HG03025 (cell line): ENCODE data around the gene ATP8B2.
"Not testable (repeated sequence)": the region's sequence is repeated elsewhere in the genome, so short reads cannot be mapped to it uniquely, and the experiment has no call there.

Source experiments
- ATAC-seq: cut with Tn5 transposase; IDR thresholded peaks from one replicate; pipeline ENCODE4 v1.9.1; 2021; ENCODE audit warnings: mild to moderate bottlenecking, moderate library complexity; ENCODE audit not compliant: unreplicated experiment, low FRiP score

Gene ATP8B2, protein sequence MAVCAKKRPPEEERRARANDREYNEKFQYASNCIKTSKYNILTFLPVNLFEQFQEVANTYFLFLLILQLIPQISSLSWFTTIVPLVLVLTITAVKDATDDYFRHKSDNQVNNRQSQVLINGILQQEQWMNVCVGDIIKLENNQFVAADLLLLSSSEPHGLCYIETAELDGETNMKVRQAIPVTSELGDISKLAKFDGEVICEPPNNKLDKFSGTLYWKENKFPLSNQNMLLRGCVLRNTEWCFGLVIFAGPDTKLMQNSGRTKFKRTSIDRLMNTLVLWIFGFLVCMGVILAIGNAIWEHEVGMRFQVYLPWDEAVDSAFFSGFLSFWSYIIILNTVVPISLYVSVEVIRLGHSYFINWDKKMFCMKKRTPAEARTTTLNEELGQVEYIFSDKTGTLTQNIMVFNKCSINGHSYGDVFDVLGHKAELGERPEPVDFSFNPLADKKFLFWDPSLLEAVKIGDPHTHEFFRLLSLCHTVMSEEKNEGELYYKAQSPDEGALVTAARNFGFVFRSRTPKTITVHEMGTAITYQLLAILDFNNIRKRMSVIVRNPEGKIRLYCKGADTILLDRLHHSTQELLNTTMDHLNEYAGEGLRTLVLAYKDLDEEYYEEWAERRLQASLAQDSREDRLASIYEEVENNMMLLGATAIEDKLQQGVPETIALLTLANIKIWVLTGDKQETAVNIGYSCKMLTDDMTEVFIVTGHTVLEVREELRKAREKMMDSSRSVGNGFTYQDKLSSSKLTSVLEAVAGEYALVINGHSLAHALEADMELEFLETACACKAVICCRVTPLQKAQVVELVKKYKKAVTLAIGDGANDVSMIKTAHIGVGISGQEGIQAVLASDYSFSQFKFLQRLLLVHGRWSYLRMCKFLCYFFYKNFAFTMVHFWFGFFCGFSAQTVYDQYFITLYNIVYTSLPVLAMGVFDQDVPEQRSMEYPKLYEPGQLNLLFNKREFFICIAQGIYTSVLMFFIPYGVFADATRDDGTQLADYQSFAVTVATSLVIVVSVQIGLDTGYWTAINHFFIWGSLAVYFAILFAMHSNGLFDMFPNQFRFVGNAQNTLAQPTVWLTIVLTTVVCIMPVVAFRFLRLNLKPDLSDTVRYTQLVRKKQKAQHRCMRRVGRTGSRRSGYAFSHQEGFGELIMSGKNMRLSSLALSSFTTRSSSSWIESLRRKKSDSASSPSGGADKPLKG

DNA sequence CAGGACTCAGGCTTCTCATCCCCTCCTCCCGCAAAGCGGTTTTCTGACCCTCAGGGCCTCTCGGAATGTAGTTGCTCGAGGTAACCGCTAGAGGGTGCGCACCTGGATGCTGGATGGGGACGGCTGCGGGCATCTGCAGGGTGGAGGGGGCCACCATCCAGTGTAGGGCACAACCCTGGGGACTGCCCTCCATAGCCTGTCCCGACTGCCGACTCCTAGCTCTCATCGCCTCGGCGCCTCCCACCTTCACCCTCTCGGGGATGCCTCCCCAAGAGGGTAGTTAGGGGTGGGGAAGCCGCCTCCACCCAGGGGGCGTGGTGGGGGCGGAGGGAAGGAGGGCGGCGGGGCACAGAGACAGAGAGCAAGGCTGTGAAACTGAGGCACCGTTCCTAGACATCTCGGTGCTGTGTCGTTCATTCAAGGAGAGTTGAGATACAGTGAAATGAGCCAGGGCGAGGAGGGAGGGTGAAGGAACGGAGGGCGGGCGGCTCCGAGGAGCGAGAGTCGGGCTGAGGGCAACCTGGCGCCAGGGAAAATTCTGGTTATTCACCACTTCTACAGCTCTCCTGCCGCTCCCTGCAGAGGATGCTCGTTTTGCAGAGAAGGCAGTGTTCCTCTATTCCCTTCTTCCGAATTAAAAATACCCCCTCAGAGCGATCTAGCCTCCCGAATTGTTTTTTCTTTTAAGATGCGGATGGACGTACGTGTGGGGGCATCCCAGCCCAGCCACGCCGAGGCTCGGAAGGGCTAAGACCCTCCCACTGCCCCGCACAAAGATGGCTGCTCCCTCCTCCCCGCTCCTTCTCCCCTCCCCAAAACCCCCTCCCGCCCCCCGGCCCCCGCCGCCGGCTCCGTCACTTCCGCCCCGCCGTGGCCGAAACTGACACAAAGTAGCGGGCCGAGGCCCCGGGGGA, at the start of gene ATP8B2:
Gene ATP8B2, plus strand, starts transcription at position 857 of the 914 bp plus-strand sequence. CDS start 2,617 bp downstream, outside the sequence.
- no peak for ATAC-seq

DNA sequence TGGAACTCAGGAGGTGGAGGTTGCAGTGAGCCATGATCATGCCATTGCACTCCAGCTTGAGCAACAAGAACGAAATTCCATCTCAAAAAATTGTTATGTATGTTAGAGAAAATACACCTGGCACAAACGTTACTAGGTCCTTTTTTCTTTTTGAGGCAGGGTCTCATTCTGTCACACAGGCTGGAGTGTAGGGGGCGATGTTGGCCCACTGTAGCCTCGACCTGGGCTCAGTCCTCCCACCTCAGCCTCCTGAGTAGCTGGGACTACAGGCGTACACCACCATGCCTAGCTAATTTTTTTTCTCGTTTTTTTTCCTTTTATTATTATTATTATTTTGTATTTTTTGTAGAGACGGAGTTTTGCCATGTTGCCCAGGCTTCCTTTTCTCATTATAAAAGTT, 48.5 kb upstream of the ATP8B2 start:
- no peak for ATAC-seq

GRCh38 chr1:154287591-154287990, 37.7 kb upstream of the ATP8B2 start:
- not testable (repeated sequence) for ATAC-seq

DNA sequence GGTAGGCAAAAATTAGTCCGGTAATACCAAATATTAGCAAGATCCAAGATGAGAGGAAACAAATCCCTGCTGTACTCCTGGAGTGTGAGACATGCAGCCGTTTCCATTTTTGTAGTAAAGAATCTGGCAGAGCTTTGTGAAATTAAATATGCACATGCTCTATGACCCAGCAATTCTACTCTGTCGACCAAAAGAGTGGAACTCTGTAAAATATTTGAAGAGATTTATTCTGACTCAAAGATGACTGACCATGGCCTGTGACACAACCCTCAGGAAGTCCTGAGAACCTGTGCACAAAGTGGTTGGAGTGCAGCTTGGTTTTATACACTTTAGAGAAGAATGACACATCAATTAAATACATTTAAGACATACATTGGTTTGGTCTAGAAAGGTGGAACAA, 36.7 kb upstream of the ATP8B2 start:
- no peak for ATAC-seq

- no peak for ATAC-seq
Measured at GRCh38 chr1:154290921-154291320, 34.4 kb upstream of the ATP8B2 start.

DNA sequence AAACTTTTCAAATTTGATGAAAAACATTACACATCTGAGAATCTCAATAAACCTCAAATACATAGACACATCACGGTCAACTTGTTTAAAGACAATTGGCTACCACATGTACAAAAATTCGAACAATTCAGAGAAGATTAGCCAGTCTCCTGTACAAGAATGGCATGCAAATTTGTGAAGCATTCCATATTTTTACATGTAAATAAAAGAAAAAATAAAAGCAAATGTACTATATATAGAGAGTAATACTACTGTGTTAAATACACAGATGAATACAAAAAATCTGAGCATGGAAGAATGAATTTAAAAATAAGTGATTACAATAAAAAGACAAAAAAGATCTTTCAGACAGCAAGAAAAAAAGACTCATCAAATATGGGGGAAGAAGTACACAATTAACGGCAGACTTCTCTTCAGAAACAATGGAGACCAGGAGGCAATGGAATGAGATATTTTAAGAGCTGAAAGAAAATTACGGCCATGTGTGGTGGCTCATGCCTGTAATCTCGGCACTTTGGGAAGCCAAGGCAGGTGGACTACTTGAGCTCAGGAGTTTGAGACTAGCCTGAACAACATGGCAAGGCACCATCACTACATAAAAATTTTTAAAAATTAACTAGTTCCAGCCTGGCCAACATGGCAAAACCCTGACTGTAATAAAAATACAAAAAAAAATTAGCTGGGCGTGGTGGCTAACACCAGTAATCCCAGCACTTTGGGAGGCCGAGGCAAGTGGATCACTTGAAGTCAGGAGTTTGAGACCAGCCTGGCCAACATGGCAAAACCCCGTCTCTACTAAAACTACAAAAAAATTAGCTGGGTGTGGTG, 29.7 kb upstream of the ATP8B2 start:
- no peak for ATAC-seq

GRCh38 chr1:154301582-154301981, 23.7 kb upstream of the ATP8B2 start:
- ATAC-seq, result no peak

DNA sequence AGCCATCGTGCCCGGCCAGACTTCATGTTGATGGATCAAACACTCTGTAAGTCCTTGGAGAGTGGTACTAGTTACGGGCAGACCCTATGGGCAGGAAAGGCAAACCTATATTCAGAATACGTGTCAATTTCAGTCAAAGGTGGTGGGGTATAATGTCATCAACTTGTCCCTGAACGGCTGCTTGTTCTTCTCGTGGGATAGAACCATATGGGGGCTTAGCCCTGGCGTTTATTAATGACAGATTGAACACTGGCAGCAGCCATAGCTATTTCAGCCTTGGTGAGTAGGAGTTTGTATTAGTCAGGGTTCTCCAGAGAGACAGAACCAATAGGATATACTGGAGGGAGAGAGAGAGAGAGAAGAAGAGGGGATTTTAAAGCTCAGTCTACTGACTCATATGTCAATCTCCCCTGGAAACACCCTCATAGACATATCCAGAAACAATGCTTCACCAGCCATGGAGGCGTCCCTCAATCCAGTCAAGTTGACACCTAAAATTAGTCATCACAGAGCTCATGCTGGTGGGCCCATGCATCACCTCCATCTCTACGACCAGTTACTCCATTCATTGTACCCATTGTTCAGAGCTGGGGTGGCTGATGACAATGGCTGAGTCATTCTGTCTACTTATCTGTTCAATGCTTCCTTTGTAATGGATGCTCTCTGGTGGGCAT, 20.5 kb upstream of the ATP8B2 start:
- no peak for ATAC-seq

- no peak for ATAC-seq
Measured at GRCh38 chr1:154306151-154306550, 19.2 kb upstream of the ATP8B2 start.

DNA sequence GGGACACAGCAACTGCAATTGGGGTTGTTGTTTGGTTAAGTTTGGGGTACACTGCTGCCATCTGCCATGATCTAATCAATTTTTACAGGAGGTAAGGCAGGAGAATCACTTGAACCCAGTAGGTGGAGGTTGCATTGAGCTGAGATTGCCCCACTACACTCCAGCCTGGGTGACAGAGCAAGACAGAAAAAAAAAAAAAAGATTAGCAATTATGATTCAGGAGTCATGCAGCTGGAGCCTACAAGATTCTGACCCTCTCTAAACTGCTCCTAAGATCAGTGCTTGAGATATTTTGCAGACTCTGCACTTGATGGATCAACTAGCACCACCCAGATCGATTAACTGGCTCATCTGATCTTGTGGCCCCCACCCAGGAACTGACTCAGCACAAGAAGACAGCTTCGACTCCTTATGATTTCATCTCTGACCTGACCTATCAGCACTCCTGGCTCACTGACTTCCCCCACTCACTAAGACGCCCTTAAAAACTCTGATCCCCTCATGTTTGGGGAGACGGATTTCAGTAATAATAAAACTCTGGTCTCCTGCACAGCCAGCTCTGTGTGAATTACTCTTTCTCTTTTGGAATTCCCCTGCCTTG, 17.6 kb upstream of the ATP8B2 start:
- not testable (repeated sequence) for ATAC-seq

DNA sequence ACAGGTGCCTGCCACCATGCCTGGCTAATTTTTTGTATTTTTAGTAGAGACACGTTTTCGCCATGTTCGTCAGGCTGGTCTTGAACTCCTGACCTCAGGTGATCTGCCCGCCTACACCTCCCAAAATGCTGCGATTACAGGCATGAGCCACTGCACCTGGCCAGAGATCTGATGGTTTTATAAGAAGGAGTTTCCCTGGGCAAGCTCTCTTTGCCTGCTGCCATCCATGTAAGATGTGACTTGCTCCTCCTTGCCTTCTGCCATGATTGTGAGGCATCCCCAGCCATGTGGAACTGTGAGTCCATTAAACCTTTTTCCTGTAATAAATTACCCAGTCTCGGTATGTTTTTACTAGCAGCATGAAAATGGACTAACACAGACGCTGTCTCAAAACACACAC, 16.2 kb upstream of the ATP8B2 start:
- not testable (repeated sequence) for ATAC-seq

DNA sequence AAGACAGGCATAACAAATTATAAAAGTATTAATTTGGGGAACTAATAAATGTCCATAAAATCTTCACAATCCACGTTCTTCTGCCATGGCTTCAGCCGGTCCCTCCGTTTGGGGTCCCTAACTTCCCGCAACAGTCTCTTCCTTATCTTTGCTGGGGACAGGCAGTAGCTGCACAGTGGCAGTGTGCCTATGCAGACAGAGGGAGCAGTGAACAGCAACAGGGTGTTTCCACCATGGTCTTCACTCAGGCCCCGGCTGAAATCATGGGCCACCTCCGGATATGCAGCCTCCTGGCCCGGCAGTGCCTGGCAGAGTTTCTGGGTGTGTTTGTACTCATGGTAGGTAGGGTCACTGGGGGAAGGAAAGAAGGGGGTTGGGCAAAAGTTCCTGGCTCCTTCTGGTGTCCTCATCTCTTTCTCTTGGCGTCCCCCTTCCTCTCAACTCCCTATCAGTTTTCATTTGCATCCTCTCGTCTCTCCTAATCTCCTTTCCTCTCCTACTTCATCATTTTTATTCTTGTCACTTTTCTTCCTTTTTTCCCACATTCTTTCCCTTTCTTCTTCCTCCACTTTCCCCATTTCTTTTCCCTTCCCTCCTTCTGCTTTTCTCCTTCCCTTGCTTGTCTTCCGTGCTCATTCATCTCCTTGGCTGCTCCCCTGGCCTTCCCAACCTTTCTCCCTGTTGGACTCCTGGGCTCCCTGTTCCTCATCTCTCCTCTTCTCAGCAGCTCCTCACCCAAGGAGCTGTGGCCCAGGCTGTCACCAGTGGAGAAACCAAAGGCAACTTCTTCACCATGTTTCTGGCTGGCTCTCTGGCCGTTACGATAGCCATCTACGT, 12.9 kb upstream of the ATP8B2 start:
- not testable (repeated sequence) for ATAC-seq

- no peak for ATAC-seq
Measured at GRCh38 chr1:154313066-154313356, 12.3 kb upstream of the ATP8B2 start.

DNA sequence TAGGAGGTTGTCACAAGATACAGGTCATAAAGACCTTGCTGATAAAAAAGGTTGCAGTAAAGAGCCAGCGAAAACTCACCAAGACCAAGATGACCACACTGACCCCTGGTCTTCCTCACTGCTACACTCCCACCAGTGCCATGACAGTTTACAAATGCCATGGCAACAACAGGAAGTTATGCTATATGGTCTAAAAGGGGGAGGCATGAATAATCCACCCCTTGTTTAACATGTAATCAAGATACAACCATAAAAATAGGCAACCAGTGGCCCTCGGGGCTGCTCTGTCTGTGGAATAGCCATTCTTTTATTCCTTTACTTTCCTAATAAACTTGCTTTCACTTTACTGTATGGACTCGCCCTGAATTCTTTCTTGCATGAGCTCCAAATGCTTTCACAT, 11.1 kb upstream of the ATP8B2 start:
- not testable (repeated sequence) for ATAC-seq

GRCh38 chr1:154316704-154317103, 8.6 kb upstream of the ATP8B2 start:
- no peak for ATAC-seq

DNA sequence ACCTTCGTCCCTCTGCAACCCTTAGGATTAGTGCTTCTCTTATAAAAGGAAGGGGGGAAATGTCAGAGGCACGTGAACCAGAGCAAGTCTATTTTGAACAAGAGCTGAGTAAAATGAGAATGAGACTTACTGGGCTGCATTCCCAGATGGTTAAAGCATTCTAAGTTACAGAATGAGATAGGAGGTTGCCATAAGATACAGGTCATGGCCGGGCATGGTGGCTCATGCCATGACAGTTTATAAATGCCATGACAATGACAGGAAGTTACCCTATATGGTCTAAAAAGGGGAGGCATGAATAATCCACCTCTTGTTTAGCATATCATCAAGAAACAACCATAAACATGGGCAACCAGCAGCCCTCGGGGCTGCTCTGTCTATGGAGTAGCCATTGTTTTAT, 6.9 kb upstream of the ATP8B2 start:
- ATAC-seq, result no peak

DNA sequence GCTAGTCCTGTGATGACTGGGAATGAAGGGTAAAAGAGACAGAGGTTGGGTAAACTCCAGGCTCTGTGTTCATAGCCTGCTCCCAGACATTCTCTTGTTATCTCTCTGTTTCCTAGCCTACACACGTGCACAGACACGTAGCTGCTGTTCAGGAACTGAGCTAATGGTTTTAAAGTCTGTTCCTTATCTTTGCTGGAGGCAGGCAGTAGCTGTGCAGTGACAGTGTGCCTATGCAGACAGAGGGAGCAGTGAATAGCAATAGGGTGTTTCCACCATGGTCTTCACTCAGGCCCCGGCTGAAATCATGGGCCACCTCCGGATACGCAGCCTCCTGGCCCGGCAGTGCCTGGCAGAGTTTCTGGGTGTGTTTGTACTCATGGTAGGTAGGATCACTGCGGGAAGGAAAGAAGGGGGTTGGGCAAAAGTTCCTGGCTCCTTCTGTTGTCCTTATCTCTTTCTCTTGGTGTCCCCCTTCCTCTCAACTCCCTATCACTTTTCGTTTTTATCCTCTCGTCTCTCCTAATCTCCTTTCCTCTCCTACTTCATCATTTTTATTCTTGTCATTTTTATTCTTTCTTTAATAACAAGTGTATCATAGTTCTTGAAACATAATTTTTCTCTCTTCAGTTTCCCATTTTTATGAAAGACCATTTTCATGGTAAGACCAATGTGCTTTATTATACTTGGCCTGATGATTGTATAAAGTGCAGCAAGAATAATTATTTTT, 4.3 kb upstream of the ATP8B2 start, which contains the start of gene AQP10:
Gene AQP10, plus strand, starts transcription at position 212 of the 727 bp plus-strand sequence. Its CDS starts 63 bp downstream, at position 275.
- ATAC-seq, result no peak
